K562 (cell line): ENCODE measurements around the gene STMN3. TPM values are rescaled to one million over a fixed set of nuclear protein-coding genes. Genes with fewer than 3 reads are reported as not detected.

Experiments
- CCNT2 ChIP-seq: IDR thresholded peaks from 2 replicates; pipeline ENCODE4 v1.6.1; 2011; ENCODE audit warnings: borderline replicate concordance, low read depth, mild to moderate bottlenecking, moderate library complexity, mixed read lengths, low read length; ENCODE audit not compliant: insufficient read length; ENCODE audit errors: extremely low read depth
- ERF ChIP-seq: fragments of 450-650 bp; formaldehyde crosslinking; IDR thresholded peaks from 2 replicates; pipeline ENCODE4 v1.4.0; 2020; ENCODE audit warnings: mild to moderate bottlenecking, mixed read lengths
- ESRRA ChIP-seq: fragments of 450-650 bp; IDR thresholded peaks from 2 replicates; pipeline ENCODE4 v1.6.1; 2014; ENCODE audit warnings: low read depth, mild to moderate bottlenecking, moderate library complexity, borderline replicate concordance
- ETV6 ChIP-seq, 3 experiments: fragments of 150-350 bp in 1 of 3; sonication (generic) in 1 of 3; formaldehyde crosslinking in 1 of 3; IDR thresholded peaks; 2 replicates each; pipeline versions ENCODE4 v1.6.1 to v1.8.0; 2014 to 2022; ENCODE audit warnings: borderline replicate concordance in 2 of 3, low read depth in 2 of 3, antibody characterized with exemption in 1 of 3, low read length in 1 of 3, mild to moderate bottlenecking in 1 of 3, missing genetic modification reagents in 1 of 3
- HIVEP1 ChIP-seq: fragments of 250-450 bp; sonication (Bioruptor Pico); IDR thresholded peaks from 2 replicates; pipeline ENCODE4 v1.4.0; 2020; ENCODE audit warnings: mild to moderate bottlenecking
- HNRNPLL ChIP-seq: fragments of 200-400 bp; formaldehyde crosslinking; IDR thresholded peaks from 2 replicates; pipeline ENCODE4 v1.6.1; 2017; ENCODE audit warnings: low read length, low read depth, mild to moderate bottlenecking; ENCODE audit not compliant: poor library complexity, severe bottlenecking
- MEF2A ChIP-seq: IDR thresholded peaks from 2 replicates; pipeline ENCODE4 v1.6.1; 2011; ENCODE audit warnings: low read depth, mild to moderate bottlenecking, low read length, moderate library complexity; ENCODE audit not compliant: control insufficient read depth
- NR4A1 ChIP-seq, 2 experiments: fragments of 250-450 bp in 1 of 2; fragments of 450-650 bp in 1 of 2; sonication (Bioruptor Pico) in 1 of 2; IDR thresholded peaks; 2 replicates each; pipeline versions ENCODE4 v1.4.0 to v1.6.1; 2016 to 2020; ENCODE audit warnings: mild to moderate bottlenecking in 2 of 2, missing compliant biosample characterization in 1 of 2, missing genetic modification characterization in 1 of 2, moderate library complexity in 1 of 2
- PHF20 ChIP-seq: fragments of 450-650 bp; IDR thresholded peaks from 2 replicates; pipeline ENCODE4 v1.6.1; 2018; ENCODE audit not compliant: partially characterized antibody
- RHOXF2B ChIP-seq: fragments of 250-450 bp; sonication (Bioruptor Pico); conservative IDR thresholded peaks from 2 replicates; pipeline ENCODE4 v1.5.1; 2021
- SIRT6 ChIP-seq: IDR thresholded peaks from one replicate; pipeline ENCODE4 v1.6.1; 2012; ENCODE audit warnings: low read depth, mild to moderate bottlenecking, control low read depth, inconsistent platforms, low read length, moderate library complexity
- SMAD4 ChIP-seq: fragments of 250-450 bp; sonication (Bioruptor Pico); conservative IDR thresholded peaks from 2 replicates; pipeline ENCODE4 v1.8.0; 2021; ENCODE audit warnings: inconsistent platforms, mild to moderate bottlenecking, moderate library complexity
- ZBTB17 ChIP-seq: fragments of 450-650 bp; formaldehyde crosslinking; IDR thresholded peaks from 2 replicates; pipeline ENCODE4 v1.4.0; 2020; ENCODE audit warnings: mild to moderate bottlenecking
- ZC3H4 ChIP-seq: sonication (generic); formaldehyde crosslinking; IDR thresholded peaks from 2 replicates; pipeline ENCODE4 v1.9.0; 2021; ENCODE audit warnings: missing genetic modification reagents, borderline replicate concordance
- ZFX ChIP-seq: sonication (generic); formaldehyde crosslinking; IDR thresholded peaks from 2 replicates; pipeline ENCODE4 v1.8.0; 2022; ENCODE audit warnings: mild to moderate bottlenecking, missing genetic modification reagents, moderate library complexity
- ZNF384 ChIP-seq: IDR thresholded peaks from 2 replicates; pipeline ENCODE4 v1.6.1; 2012; ENCODE audit warnings: low read depth, low read length, improper control_type of control experiment
- ZNF436 ChIP-seq: fragments of 250-450, 450-650 bp; sonication (Bioruptor Pico); formaldehyde crosslinking; IDR thresholded peaks from 2 replicates; pipeline ENCODE4 v1.7.0; 2020; ENCODE audit warnings: mild to moderate bottlenecking
- polyA plus RNA-seq, 8 experiments: library from polyadenylated mRNA; depleted of rRNA in 4 of 8; stranded (reverse) in 5 of 8; unstranded in 3 of 8; fragments of >200 nt; fragmentation: Nextera tagmentation in 2 of 8; fragmentation: Illumina TruSeq in 1 of 8; extraction: Ambion mirVana in 2 of 8; extraction: Trizol in 1 of 8; gene quantifications; 2 replicates each; pipeline versions ENCODE4 v1.2.1 to v1.2.3, GENCODE V29; 2011 to 2014; ENCODE audit warnings: inconsistent platforms in 1 of 8, missing spikeins in 1 of 8
- total RNA-seq, 7 experiments: library from RNA; depleted of rRNA in 6 of 7; stranded (reverse); fragments of >200 nt in 6 of 7; fragmentation: Illumina TruSeq in 2 of 7; extraction: Trizol in 2 of 7; gene quantifications; 2 replicates each; pipeline versions ENCODE4 v1.2.1 to v1.2.3, GENCODE V29; 2011 to 2021; ENCODE audit warnings: low replicate concordance in 1 of 7
- TF ChIP-seq, protein P1 (sequence below): fragments of 450-650 bp; IDR thresholded peaks from 2 replicates; pipeline ENCODE4 v1.6.1; 2016; ENCODE audit warnings: mild to moderate bottlenecking
- TF ChIP-seq, protein P2 (sequence below), 2 experiments: IDR thresholded peaks; 2 replicates each; pipeline ENCODE4 v1.6.1; 2011; ENCODE audit warnings: borderline replicate concordance in 1 of 2, control low read depth in 1 of 2, low read depth in 1 of 2, low read length in 1 of 2, mild to moderate bottlenecking in 1 of 2, mixed read lengths in 1 of 2, moderate library complexity in 1 of 2; ENCODE audit not compliant: insufficient read depth in 1 of 2, insufficient read length in 1 of 2, poor library complexity in 1 of 2, severe bottlenecking in 1 of 2; ENCODE audit errors: extremely low read depth in 1 of 2
- TF ChIP-seq, protein P3 (sequence below): fragments of 450-650 bp; IDR thresholded peaks from 2 replicates; pipeline ENCODE4 v1.6.1; 2016; ENCODE audit warnings: antibody characterized with exemption

Gene STMN3
- total and polyA plus RNA-seq, 9 of the 15 experiments (the other 6 are each of a cell fraction or from before 2014, with no cell fraction given), result 0.70 to 65.6 (median 29.4) TPM

DNA sequence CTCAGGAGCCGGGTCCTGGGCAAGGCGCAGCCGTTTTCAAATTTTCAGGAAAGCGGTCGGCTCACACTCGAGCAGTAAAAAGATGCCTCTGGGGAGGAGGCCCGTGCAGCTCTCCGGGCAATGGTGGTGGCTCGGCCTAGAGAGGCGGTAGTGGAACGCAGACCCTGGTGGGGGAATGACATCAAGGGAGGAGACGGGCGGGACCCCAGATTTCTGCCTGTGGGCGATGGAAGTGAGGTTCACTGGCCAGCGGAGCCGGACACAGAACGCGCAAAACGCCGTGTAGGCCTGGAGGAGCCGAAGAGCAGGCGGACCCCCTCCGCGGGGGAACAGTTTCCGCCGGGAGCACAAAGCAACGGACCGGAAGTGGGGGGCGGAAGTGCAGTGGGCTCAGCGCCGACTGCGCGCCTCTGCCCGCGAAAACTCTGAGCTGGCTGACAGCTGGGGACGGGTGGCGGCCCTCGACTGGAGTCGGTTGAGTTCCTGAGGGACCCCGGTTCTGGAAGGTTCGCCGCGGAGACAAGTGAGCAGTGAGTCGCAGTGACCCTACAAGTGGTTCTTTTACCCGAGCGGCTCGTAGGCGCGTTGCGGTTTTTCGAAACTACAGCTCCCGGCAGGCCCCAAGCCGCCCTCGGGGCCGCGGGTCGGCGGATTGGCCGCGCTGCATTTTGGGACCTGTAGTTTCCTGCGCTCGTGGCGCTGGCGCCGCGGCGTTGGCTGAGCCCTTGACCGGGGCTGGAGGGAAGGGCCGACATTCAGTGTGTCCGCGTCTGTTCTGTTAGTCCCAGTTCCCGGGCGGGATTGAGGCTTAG lies 4.9 kb upstream of the STMN3 start, which contains the start of gene RTEL1 (continued):
- 0 out of 2 replicates have a peak, but pooled peaks have one; percentile 71 for TF ChIP-seq HIVEP1 (CRISPR knock-in tag)
- no peak for TF ChIP-seq SIRT6
- 0 out of 2 replicates have a peak, but pooled peaks have one; percentile 59 for TF ChIP-seq NR4A1 (CRISPR knock-in tag; IDR thresholded peaks at IDR 0.05)
- TF ChIP-seq NR4A1 (tag; IDR thresholded peaks at IDR 0.05), result 0 out of 2 replicates have a peak, but pooled peaks have one; percentile 26
- peak; percentile 83; the same call in 1 of the 2 replicates for TF ChIP-seq ESRRA
- TF ChIP-seq, protein P1, sequence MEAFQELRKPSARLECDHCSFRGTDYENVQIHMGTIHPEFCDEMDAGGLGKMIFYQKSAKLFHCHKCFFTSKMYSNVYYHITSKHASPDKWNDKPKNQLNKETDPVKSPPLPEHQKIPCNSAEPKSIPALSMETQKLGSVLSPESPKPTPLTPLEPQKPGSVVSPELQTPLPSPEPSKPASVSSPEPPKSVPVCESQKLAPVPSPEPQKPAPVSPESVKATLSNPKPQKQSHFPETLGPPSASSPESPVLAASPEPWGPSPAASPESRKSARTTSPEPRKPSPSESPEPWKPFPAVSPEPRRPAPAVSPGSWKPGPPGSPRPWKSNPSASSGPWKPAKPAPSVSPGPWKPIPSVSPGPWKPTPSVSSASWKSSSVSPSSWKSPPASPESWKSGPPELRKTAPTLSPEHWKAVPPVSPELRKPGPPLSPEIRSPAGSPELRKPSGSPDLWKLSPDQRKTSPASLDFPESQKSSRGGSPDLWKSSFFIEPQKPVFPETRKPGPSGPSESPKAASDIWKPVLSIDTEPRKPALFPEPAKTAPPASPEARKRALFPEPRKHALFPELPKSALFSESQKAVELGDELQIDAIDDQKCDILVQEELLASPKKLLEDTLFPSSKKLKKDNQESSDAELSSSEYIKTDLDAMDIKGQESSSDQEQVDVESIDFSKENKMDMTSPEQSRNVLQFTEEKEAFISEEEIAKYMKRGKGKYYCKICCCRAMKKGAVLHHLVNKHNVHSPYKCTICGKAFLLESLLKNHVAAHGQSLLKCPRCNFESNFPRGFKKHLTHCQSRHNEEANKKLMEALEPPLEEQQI, result no peak; the same call in 1 of the 2 replicates
- no peak for TF ChIP-seq ZNF436 (CRISPR knock-in tag)
- TF ChIP-seq MEF2A, result no peak
- no peak for TF ChIP-seq RHOXF2B
- TF ChIP-seq HNRNPLL, result peak; percentile 79
- peak; percentile 35; the same call in 1 of the 2 replicates for TF ChIP-seq ZBTB17 (CRISPR knock-in tag)
- no peak for TF ChIP-seq CCNT2
- TF ChIP-seq PHF20, result peak; percentile 93
- TF ChIP-seq ZC3H4 (CRISPR knock-in tag), result no peak
- no peak for TF ChIP-seq ETV6 (IDR thresholded peaks at IDR 0.05; ENCODE audit: borderline replicate concordance in 1 of 2, low read depth in 2 of 2, low read length in 1 of 2)
- 0 out of 2 replicates have a peak, but pooled peaks have one; percentile 18 for TF ChIP-seq ETV6 (CRISPR knock-in tag; IDR thresholded peaks at IDR 0.05; ENCODE audit: borderline replicate concordance)
- TF ChIP-seq ZFX (CRISPR knock-in tag), result peak; percentile 98
- TF ChIP-seq ZNF384, result 0 out of 2 replicates have a peak, but pooled peaks have one; percentile 23
- peak; percentile 57 for TF ChIP-seq SMAD4 (CRISPR knock-in tag)
- TF ChIP-seq ERF (CRISPR knock-in tag), result no peak
- TF ChIP-seq, protein P2, sequence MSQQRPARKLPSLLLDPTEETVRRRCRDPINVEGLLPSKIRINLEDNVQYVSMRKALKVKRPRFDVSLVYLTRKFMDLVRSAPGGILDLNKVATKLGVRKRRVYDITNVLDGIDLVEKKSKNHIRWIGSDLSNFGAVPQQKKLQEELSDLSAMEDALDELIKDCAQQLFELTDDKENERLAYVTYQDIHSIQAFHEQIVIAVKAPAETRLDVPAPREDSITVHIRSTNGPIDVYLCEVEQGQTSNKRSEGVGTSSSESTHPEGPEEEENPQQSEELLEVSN (IDR thresholded peaks at IDR 0.05; ENCODE audit: borderline replicate concordance in 1 of 2, extremely low read depth in 1 of 2, insufficient read depth in 1 of 2, insufficient read length in 1 of 2, low read depth in 1 of 2, low read length in 1 of 2, poor library complexity in 1 of 2, severe bottlenecking in 1 of 2), result peak; percentile 26 to 61
- TF ChIP-seq, protein P3, sequence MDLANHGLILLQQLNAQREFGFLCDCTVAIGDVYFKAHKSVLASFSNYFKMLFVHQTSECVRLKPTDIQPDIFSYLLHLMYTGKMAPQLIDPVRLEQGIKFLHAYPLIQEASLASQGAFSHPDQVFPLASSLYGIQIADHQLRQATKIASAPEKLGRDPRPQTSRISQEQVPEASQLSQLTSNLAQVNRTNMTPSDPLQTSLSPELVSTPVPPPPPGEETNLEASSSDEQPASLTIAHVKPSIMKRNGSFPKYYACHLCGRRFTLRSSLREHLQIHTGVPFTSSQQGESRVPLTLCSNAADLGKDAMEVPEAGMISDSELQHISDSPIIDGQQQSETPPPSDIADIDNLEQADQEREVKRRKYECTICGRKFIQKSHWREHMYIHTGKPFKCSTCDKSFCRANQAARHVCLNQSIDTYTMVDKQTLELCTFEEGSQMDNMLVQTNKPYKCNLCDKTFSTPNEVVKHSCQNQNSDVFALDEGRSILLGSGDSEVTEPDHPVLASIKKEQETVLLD, result no peak
